ENCODE data around the gene FPR1.

- TF ChIP-seq POLR2AphosphoS5 (IDR thresholded peaks at IDR 0.05; ENCODE audit: low read depth, low read length): no peak
- TF ChIP-seq POLR2A (IDR thresholded peaks at IDR 0.05; ENCODE audit: low read depth, low read length): no peak
These were observed 37.5 kb upstream of the FPR1 start for GRCh38 chr19:51789061-51789795.
